ENCODE data around the gene CEP250. TPM values are rescaled to one million over a fixed set of nuclear protein-coding genes. Genes with fewer than 3 reads are reported as not detected.

CEP250 gene
- polyA plus RNA-seq, 1 experiment, result 7.9 TPM

GRCh38 chr20:35474303-35474871 lies 19.0 kb downstream of the CEP250 start:
- no peaks in the 10 kb centered on the region for H3K27me3 ChIP-seq (ENCODE audit: control insufficient read depth, insufficient read depth, low read length)
- TF ChIP-seq, protein P1, sequence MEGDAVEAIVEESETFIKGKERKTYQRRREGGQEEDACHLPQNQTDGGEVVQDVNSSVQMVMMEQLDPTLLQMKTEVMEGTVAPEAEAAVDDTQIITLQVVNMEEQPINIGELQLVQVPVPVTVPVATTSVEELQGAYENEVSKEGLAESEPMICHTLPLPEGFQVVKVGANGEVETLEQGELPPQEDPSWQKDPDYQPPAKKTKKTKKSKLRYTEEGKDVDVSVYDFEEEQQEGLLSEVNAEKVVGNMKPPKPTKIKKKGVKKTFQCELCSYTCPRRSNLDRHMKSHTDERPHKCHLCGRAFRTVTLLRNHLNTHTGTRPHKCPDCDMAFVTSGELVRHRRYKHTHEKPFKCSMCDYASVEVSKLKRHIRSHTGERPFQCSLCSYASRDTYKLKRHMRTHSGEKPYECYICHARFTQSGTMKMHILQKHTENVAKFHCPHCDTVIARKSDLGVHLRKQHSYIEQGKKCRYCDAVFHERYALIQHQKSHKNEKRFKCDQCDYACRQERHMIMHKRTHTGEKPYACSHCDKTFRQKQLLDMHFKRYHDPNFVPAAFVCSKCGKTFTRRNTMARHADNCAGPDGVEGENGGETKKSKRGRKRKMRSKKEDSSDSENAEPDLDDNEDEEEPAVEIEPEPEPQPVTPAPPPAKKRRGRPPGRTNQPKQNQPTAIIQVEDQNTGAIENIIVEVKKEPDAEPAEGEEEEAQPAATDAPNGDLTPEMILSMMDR (IDR thresholded peaks at IDR 0.05; ENCODE audit: insufficient read depth, low read depth, low read length), result no peak
- H3K36me3 ChIP-seq (ENCODE audit: control insufficient read depth, insufficient read depth, low read length), result peaks cover 40% of the 10 kb centered on the region
- POLR2A ChIA-PET, result no interaction called here
- no peak for DNase-seq (ENCODE audit: low read depth)
- H3K4me3 ChIP-seq (ENCODE audit: low read depth, low read length), result no peak overlapping the region
- CTCF ChIA-PET, result interaction anchor here (1.2 to 2.5 kb wide), 3 partner anchors 10 to 18 kb away, joined by 3 to 13 read pairs (median 3); partner anchors contain the start of gene CEP250

GRCh38 chr20:35476288-35476687 lies 20.9 kb downstream of the CEP250 start:
- H3K27me3 ChIP-seq (ENCODE audit: control insufficient read depth, insufficient read depth, low read length), result no peaks in the 10 kb centered on the region
- H3K4me3 ChIP-seq (ENCODE audit: low read depth, low read length), result no peak overlapping the region
- ChIA-PET CTCF (interaction anchor here (2.5 kb wide), 1 partner anchor 12 kb away, joined by 13 read pairs; no protein-coding TSS in a partner anchor), POLR2A (no interaction called here)
- TF ChIP-seq, protein P1 (IDR thresholded peaks at IDR 0.05; ENCODE audit: insufficient read depth, low read depth, low read length), result no peak
- peaks cover 45% of the 10 kb centered on the region for H3K36me3 ChIP-seq (ENCODE audit: control insufficient read depth, insufficient read depth, low read length)
- DNase-seq (ENCODE audit: low read depth), result no peak

- Histone ChIP-seq H3K27me3 (ENCODE audit: control insufficient read depth, insufficient read depth, low read length) (no peaks in the 10 kb centered on the region), H3K36me3 (ENCODE audit: control insufficient read depth, insufficient read depth, low read length) (peaks cover 27% of the 10 kb centered on the region), H3K4me3 (ENCODE audit: low read depth, low read length) (no peak overlapping the region)
- CTCF ChIA-PET, result interaction anchor here (2.8 to 3.5 kb wide), 2 partner anchors 9 to 14 kb away, joined by 12 to 24 read pairs; no protein-coding TSS in a partner anchor
- TF ChIP-seq, protein P1 (IDR thresholded peaks at IDR 0.05; ENCODE audit: insufficient read depth, low read depth, low read length), result no peak
- POLR2A ChIA-PET, result no interaction called here
- DNase-seq (ENCODE audit: low read depth), result no peak
Measured at GRCh38 chr20:35478804-35479472, 23.5 kb downstream of the CEP250 start.

- no peaks in the 10 kb centered on the region for H3K27me3 ChIP-seq (ENCODE audit: control insufficient read depth, insufficient read depth, low read length)
- TF ChIP-seq, protein P1 (IDR thresholded peaks at IDR 0.05; ENCODE audit: insufficient read depth, low read depth, low read length), result no peak
- ChIA-PET POLR2A (no interaction called here), CTCF (interaction anchor here (0.9 to 3.5 kb wide), 3 partner anchors 10 to 15 kb away, joined by 3 to 24 read pairs (median 12); no protein-coding TSS in a partner anchor)
- H3K36me3 ChIP-seq (ENCODE audit: control insufficient read depth, insufficient read depth, low read length), result peaks cover 23% of the 10 kb centered on the region
- no peak for DNase-seq (ENCODE audit: low read depth)
- no peak overlapping the region for H3K4me3 ChIP-seq (ENCODE audit: low read depth, low read length)
Measured at GRCh38 chr20:35479798-35480197, 24.4 kb downstream of the CEP250 start.

DNA sequence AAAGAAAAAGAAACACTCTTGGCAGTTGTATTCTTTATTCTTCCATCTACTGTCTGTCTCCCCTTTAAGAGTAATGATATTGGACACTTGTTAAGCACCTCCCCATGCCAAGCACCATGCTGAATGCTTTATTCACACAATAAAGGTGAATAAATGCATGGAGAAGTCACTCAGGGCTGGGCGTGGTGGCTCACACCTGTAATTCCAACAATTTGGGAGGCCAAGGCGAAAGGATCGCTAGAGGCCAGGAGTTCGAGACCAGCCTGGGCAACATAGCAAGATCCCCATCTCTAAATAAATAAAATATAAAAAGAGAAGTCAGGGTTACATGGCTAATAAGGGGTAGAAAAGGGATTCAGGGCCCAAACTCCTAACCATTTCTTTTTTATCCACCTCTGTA lies 32.1 kb downstream of the CEP250 start:
- Histone ChIP-seq H3K27me3 (ENCODE audit: control insufficient read depth, insufficient read depth, low read length) (no peaks in the 10 kb centered on the region), H3K36me3 (ENCODE audit: control insufficient read depth, insufficient read depth, low read length) (peaks cover 12% of the 10 kb centered on the region), H3K4me3 (ENCODE audit: low read depth, low read length) (no peak overlapping the region)
- TF ChIP-seq, protein P1 (IDR thresholded peaks at IDR 0.05; ENCODE audit: insufficient read depth, low read depth, low read length), result no peak
- CTCF ChIA-PET, result interaction anchor here (1.2 kb wide), 1 partner anchor 13 kb away, joined by 5 read pairs; no protein-coding TSS in a partner anchor
- POLR2A ChIA-PET, result no interaction called here
- no peak for DNase-seq (ENCODE audit: low read depth)
